GM10266 (cell line): ENCODE measurements around the gene NUP160.
"Not testable (repeated sequence)": the region's sequence is repeated elsewhere in the genome, so short reads cannot be mapped to it uniquely, and the experiment has no call there.

ENCODE experiments used
- DNase-seq: peaks from one replicate; pipeline ENCODE4 v3.0.0; 2012; ENCODE audit errors: extremely low spot score
- TF ChIP-seq, protein P1 (sequence below): IDR thresholded peaks from 2 replicates; pipeline ENCODE4 v1.5.1; 2012; ENCODE audit warnings: mild to moderate bottlenecking, low read depth; ENCODE audit not compliant: control insufficient read depth, insufficient read depth; ENCODE audit errors: missing control alignments

The NUP160 gene, protein sequence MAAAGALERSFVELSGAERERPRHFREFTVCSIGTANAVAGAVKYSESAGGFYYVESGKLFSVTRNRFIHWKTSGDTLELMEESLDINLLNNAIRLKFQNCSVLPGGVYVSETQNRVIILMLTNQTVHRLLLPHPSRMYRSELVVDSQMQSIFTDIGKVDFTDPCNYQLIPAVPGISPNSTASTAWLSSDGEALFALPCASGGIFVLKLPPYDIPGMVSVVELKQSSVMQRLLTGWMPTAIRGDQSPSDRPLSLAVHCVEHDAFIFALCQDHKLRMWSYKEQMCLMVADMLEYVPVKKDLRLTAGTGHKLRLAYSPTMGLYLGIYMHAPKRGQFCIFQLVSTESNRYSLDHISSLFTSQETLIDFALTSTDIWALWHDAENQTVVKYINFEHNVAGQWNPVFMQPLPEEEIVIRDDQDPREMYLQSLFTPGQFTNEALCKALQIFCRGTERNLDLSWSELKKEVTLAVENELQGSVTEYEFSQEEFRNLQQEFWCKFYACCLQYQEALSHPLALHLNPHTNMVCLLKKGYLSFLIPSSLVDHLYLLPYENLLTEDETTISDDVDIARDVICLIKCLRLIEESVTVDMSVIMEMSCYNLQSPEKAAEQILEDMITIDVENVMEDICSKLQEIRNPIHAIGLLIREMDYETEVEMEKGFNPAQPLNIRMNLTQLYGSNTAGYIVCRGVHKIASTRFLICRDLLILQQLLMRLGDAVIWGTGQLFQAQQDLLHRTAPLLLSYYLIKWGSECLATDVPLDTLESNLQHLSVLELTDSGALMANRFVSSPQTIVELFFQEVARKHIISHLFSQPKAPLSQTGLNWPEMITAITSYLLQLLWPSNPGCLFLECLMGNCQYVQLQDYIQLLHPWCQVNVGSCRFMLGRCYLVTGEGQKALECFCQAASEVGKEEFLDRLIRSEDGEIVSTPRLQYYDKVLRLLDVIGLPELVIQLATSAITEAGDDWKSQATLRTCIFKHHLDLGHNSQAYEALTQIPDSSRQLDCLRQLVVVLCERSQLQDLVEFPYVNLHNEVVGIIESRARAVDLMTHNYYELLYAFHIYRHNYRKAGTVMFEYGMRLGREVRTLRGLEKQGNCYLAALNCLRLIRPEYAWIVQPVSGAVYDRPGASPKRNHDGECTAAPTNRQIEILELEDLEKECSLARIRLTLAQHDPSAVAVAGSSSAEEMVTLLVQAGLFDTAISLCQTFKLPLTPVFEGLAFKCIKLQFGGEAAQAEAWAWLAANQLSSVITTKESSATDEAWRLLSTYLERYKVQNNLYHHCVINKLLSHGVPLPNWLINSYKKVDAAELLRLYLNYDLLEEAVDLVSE (N-terminal part only)

DNA sequence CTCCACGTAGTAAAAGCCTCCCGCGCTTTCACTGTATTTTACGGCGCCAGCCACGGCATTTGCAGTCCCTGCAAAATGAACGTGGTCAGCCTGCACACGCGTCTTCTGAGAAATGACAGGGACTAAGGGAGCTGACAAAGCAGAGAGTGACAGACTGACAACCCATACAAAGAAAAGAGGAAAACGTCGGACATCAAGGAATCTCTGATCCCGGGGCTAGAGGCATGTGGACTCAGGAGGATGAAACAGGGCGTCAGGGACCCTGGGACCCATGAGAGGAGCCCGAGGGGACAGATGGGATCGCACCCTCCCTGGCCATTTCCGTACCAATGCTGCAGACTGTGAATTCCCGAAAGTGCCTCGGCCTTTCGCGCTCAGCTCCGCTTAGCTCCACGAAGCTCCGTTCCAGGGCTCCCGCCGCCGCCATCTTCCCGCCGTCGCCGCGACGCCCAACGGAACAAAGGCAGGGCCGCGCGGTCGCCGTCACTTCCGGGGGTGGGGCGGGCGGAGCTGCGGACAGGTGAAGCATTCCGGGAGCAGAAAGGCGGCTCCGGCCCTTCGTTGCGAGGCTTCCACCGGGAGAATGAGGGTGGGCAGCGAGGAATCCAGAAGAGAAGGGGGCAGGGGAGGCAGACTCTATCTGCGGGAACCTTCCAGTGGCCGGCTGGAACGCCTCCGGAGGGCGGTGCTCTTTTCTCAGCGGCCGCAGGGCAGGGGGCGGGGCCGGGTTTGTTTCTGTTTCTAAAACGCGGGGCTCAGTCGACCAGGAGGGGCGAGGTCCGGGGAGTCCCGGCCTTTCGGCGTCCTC, at the start of gene NUP160:
TSS of gene NUP160 (minus strand) at position 459 of the 808 bp plus-strand sequence. CDS start at position 427, 32 bp downstream.
- TF ChIP-seq, protein P1, sequence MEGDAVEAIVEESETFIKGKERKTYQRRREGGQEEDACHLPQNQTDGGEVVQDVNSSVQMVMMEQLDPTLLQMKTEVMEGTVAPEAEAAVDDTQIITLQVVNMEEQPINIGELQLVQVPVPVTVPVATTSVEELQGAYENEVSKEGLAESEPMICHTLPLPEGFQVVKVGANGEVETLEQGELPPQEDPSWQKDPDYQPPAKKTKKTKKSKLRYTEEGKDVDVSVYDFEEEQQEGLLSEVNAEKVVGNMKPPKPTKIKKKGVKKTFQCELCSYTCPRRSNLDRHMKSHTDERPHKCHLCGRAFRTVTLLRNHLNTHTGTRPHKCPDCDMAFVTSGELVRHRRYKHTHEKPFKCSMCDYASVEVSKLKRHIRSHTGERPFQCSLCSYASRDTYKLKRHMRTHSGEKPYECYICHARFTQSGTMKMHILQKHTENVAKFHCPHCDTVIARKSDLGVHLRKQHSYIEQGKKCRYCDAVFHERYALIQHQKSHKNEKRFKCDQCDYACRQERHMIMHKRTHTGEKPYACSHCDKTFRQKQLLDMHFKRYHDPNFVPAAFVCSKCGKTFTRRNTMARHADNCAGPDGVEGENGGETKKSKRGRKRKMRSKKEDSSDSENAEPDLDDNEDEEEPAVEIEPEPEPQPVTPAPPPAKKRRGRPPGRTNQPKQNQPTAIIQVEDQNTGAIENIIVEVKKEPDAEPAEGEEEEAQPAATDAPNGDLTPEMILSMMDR, result no peak
- DNase-seq, result peak; percentile 84

DNA sequence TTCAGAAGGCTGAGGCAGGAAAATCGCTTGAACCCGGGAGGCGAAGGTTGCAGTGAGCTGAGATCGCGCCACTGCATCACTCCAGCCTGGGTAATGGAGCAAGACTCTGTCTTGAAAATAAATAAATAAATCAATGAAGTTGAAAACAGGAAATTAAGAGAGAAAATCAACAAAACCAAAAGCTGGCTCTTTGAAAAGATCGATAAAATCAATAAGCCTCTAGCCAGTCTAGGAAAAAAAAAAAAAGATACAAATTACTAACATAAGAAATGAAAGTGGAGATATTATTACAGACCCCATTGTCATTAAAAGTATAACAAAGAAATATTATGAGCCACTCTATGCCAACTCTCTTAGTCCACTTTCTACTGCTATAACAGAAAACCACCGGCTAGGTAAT, 48.0 kb upstream of the NUP160 start:
- no peak for DNase-seq
- TF ChIP-seq, protein P1, result no peak

DNA sequence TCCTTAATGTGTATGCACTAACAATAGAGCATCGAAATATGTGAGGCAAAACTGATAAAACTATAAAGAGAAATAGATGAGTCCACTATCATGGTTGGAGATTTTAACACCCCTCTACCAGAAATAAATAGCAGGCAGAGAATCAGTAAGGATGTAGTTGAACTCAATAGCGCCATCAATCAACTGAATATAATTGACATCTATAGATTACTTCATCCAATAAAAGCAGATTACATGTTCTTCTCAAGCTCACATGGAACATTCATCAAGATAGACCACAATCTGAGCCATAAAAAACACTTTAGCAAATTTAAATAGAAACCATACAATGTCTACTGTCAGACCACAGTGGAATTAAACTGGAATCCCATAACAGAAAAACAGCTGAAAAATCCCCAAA, 46.9 kb upstream of the NUP160 start:
- no peak for DNase-seq
- TF ChIP-seq, protein P1, result no peak

DNA sequence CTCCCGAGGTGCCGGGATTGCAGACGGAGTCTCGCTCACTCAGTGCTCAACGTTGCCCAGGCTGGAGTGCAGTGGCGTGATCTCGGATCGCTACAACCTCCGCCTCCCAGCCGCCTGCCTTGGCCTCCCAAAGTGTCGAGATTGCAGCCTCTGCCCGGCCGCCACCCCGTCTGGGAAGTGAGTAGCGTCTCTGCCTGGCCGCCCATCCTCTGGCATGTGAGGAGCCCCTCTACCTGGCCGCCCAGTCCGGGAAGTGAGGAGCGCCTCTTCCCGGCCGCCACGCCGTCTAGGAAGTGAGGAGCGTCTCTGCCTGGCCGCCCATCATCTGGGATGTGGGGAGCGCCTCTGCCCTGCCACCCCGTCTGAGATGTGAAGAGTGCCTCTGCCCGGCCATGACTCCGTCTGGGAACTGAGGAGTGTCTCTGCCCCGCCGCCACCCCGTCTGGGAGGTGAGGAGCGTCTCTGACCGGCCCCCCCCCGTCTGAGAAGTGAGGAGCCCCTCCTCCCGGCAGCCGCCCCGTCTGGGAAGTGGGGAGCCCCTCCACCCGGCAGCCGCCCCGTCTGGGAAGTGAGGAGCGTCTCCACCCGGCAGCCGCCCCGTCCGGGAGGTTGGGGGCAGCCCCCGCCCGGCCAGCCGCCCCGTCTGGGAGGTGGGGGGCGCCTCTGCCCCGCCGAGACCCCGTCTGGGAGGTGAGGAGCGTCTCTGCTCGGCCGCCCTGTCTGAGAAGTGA, 44.6 kb upstream of the NUP160 start:
- DNase-seq, result not testable (repeated sequence)

DNA sequence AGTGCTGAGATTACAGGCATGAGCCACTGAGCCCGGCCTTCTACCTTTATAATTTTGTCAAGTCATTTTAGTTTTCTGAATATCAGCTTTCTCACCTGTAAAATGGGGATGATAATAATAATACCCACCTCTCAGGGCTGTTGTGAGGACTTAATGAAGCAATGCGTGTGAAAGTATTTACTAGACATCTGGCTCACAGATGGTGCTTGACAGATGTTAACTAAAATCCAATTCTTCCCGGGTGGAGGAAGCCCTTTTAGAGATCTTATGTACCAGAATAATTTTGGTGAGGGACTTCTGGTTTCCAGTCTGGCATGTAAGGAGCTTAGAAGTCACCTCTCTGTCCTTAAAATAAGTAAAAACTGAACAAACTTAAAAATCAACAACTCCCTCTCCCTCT, 43.7 kb upstream of the NUP160 start:
- TF ChIP-seq, protein P1, result no peak
- DNase-seq, result no peak

DNA sequence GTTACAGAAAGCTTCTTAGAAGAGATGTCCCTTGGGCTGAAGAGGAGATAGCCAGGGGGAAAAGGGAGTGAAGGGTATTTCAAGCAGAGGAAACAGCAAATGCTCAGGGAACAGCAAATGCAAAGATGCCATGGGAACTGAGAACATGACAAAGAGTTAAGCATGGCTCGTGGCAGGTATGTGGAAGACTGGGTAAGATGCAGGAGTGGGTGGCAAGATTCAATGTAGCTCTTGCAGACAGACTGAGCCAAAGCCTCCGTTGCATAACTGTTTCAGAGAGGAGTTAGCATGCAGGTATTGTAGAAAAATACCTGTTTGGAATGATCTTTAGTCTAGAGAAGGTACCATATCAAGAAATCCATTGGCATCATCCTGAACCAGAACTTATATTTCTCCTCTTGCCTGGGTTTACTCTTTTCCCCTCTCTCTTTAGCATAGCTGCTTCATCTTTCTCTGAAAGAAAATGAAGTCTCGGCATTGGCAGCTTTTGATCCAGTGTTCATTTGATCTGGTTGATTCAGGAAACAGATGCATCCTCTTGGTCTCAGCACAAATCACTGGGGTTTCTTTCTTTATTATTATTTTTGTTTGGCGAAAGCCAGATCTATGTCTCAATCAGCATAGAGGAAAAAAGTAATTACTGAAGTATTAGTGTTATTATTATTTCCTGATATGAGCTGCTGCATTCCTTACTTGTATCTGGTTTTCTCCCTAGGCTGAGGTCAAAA, 41.7 kb upstream of the NUP160 start:
- TF ChIP-seq, protein P1, result no peak
- no peak for DNase-seq
